C4-2B (cell line): ENCODE data around the gene NKRF.
A peak's percentile ranks its signal among the peaks of the same experiment; 100 is the strongest.

Experiments used
- H3K27ac ChIP-seq: fragments of 450-650 bp; 2 replicates; pipeline ENCODE4 v1.5.1; 2017
- CTCF ChIP-seq: fragments of 450-650 bp; conservative IDR thresholded peaks from 2 replicates; pipeline ENCODE4 v1.5.1; 2017; ENCODE audit warnings: mild to moderate bottlenecking
- ZFX ChIP-seq: fragments of 450-650 bp; IDR thresholded peaks from 2 replicates; pipeline ENCODE4 v1.6.1; 2017

The NKRF gene

GRCh38 chrX:119625843-119626242 lies 19.6 kb upstream of the NKRF start:
- TF ChIP-seq ZFX (no peak), CTCF (no peak)
- H3K27ac ChIP-seq: no peak overlapping the region

- no peak overlapping the region for H3K27ac ChIP-seq
- TF ChIP-seq CTCF: no peak
- no peak for TF ChIP-seq ZFX
Measured at GRCh38 chrX:119624951-119625668, 18.9 kb upstream of the NKRF start.

- H3K27ac ChIP-seq: no peak overlapping the region
- TF ChIP-seq CTCF (no peak), ZFX (no peak)
Measured at GRCh38 chrX:119624417-119624816, 18.2 kb upstream of the NKRF start.

GRCh38 chrX:119622356-119623232 lies 16.4 kb upstream of the NKRF start:
- peak overlapping the region; percentile 75 for H3K27ac ChIP-seq
- TF ChIP-seq ZFX: no peak
- no peak for TF ChIP-seq CTCF

GRCh38 chrX:119618439-119618838 lies 12.2 kb upstream of the NKRF start:
- TF ChIP-seq CTCF: no peak
- no peak for TF ChIP-seq ZFX
- H3K27ac ChIP-seq: no peak overlapping the region

- TF ChIP-seq ZFX: no peak
- no peak for TF ChIP-seq CTCF
Measured at GRCh38 chrX:119617517-119618164, 11.4 kb upstream of the NKRF start.

GRCh38 chrX:119614776-119615175 lies 8.6 kb upstream of the NKRF start:
- TF ChIP-seq CTCF (no peak), ZFX (no peak)
- no peak overlapping the region for H3K27ac ChIP-seq

More at GRCh38 chrX:119617517-119618164, 11.4 kb upstream of the NKRF start:
- H3K27ac ChIP-seq: no peak overlapping the region
